ENCODE measurements around the gene ZNF385B. TPM values are rescaled to one million over a fixed set of nuclear protein-coding genes. Genes with fewer than 3 reads are reported as not detected.

The ZNF385B gene
- polyA plus RNA-seq, 1 experiment = not detected

GRCh38 chr2:179818546-179818945, 42.9 kb downstream of the ZNF385B start:
- no peak for TF ChIP-seq CTCF (IDR thresholded peaks at IDR 0.05; ENCODE audit: low read depth, low read length)
- DNase-seq (ENCODE audit: low read depth, low spot score) = no peak
- ChIA-PET POLR2A (no interaction called here), CTCF (no interaction called here)
- H3K4me3 ChIP-seq (ENCODE audit: low read depth, low read length) = no peak overlapping the region
- no peaks in the 10 kb centered on the region for H3K9me3 ChIP-seq (ENCODE audit: control insufficient read depth, insufficient read depth, low read length)
- no peaks in the 10 kb centered on the region for H3K27me3 ChIP-seq (ENCODE audit: control insufficient read depth, insufficient read depth, low read length)
- no peak overlapping the region for H3K27ac ChIP-seq (ENCODE audit: low read depth, low read length)

- no peak for TF ChIP-seq CTCF (IDR thresholded peaks at IDR 0.05; ENCODE audit: low read depth, low read length)
- Histone ChIP-seq H3K9me3 (ENCODE audit: control insufficient read depth, insufficient read depth, low read length) (no peaks in the 10 kb centered on the region), H3K27me3 (ENCODE audit: control insufficient read depth, insufficient read depth, low read length) (no peaks in the 10 kb centered on the region), H3K4me3 (ENCODE audit: low read depth, low read length) (no peak overlapping the region), H3K27ac (ENCODE audit: low read depth, low read length) (no peak overlapping the region)
- DNase-seq (ENCODE audit: low read depth, low spot score) = no peak
- POLR2A ChIA-PET = no interaction called here
- CTCF ChIA-PET = no interaction called here
These were observed 44.1 kb downstream of the ZNF385B start for GRCh38 chr2:179817181-179817841.

DNA sequence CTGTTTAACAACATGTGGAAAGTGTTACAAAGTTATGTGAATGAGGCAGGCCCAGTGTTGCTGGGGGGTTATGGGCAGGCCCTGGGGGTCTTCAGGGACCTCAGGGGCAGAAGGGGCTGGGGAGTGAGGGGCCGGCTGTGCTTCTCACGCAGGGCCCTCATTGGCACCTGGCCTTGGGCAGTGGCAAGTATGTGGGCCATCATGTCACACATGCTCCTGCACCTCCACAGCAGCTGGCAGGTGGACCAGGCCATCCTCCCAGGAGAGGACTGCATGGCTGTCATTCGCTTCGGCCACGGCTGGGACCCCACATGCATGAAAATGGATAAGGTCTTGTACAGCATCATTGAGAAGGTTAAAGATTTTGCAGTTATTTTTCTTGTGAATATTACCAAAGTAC, 47.4 kb downstream of the ZNF385B start:
- Histone ChIP-seq H3K27ac (ENCODE audit: low read depth, low read length) (no peak overlapping the region), H3K27me3 (ENCODE audit: control insufficient read depth, insufficient read depth, low read length) (no peaks in the 10 kb centered on the region), H3K4me3 (ENCODE audit: low read depth, low read length) (no peak overlapping the region), H3K9me3 (ENCODE audit: control insufficient read depth, insufficient read depth, low read length) (no peaks in the 10 kb centered on the region)
- CTCF ChIA-PET = no interaction called here
- POLR2A ChIA-PET = no interaction called here
- no peak for DNase-seq (ENCODE audit: low read depth, low spot score)
- no peak for TF ChIP-seq CTCF (IDR thresholded peaks at IDR 0.05; ENCODE audit: low read depth, low read length)

- CTCF ChIA-PET = interaction anchor here (1.0 kb wide), 1 partner anchor 85 kb away, joined by 3 read pairs; no protein-coding TSS in a partner anchor
- Histone ChIP-seq H3K27ac (ENCODE audit: low read depth, low read length) (no peak overlapping the region), H3K9me3 (ENCODE audit: control insufficient read depth, insufficient read depth, low read length) (no peaks in the 10 kb centered on the region), H3K4me3 (ENCODE audit: low read depth, low read length) (no peak overlapping the region), H3K27me3 (ENCODE audit: control insufficient read depth, insufficient read depth, low read length) (no peaks in the 10 kb centered on the region)
- no peak for DNase-seq (ENCODE audit: low read depth, low spot score)
- TF ChIP-seq CTCF (IDR thresholded peaks at IDR 0.05; ENCODE audit: low read depth, low read length) = no peak
- POLR2A ChIA-PET = no interaction called here
These were observed 48.9 kb downstream of the ZNF385B start for GRCh38 chr2:179812501-179812900.

DNA sequence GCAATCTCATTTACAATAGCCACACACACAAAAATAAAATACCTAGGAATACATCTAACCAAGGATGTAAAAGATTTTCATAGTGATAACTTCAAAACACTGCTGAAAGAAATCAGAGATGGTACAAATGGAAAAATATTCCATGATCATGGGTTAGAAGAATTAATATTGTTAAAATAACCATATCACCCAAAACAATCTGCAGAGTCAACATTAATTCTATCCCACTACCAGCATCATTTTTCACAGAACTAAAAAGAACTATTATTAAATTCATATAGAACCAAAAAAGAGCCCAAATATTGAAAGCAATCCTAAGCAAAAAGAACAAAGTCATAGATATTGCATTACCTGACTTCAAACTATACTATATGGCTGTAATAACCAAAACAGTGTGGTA, 50.4 kb downstream of the ZNF385B start:
- H3K4me3 ChIP-seq (ENCODE audit: low read depth, low read length) = no peak overlapping the region
- DNase-seq (ENCODE audit: low read depth, low spot score) = no peak
- ChIA-PET CTCF (no interaction called here), POLR2A (no interaction called here)
- H3K27ac ChIP-seq (ENCODE audit: low read depth, low read length) = no peak overlapping the region
- no peaks in the 10 kb centered on the region for H3K27me3 ChIP-seq (ENCODE audit: control insufficient read depth, insufficient read depth, low read length)
- no peaks in the 10 kb centered on the region for H3K9me3 ChIP-seq (ENCODE audit: control insufficient read depth, insufficient read depth, low read length)
- TF ChIP-seq CTCF (IDR thresholded peaks at IDR 0.05; ENCODE audit: low read depth, low read length) = no peak
